MM.1S (cell line): ENCODE data around the gene CEL.

Source experiments
- DNase-seq: peaks from one replicate; pipeline ENCODE4 v3.0.0-alpha.2; 2015
- H2AFZ ChIP-seq: fragments of 300-600 bp; sonication (generic); 2 replicates; pipeline ENCODE4 v1.6.0; 2016; ENCODE audit warnings: antibody characterized with exemption, low read length
- H3F3A ChIP-seq: fragments of 300-600 bp; sonication (generic); 2 replicates; pipeline ENCODE4 v1.6.1; 2016; ENCODE audit warnings: mild to moderate bottlenecking, antibody characterized with exemption, low read length, moderate library complexity, mixed read lengths; ENCODE audit not compliant: insufficient read depth
- H3K27ac ChIP-seq: fragments of 300-600 bp; sonication (generic); 2 replicates; pipeline ENCODE4 v1.5.1; 2016; ENCODE audit warnings: mild to moderate bottlenecking, low read length
- H3K27me3 ChIP-seq: fragments of 300-600 bp; sonication (generic); replicated peaks from 2 replicates; pipeline ENCODE4 v1.6.0; 2016; ENCODE audit warnings: low read length; ENCODE audit not compliant: insufficient read depth
- H3K36me3 ChIP-seq: fragments of 300-600 bp; sonication (generic); replicated peaks from 2 replicates; pipeline ENCODE4 v1.6.1; 2016; ENCODE audit warnings: mild to moderate bottlenecking, low read length, mixed read lengths; ENCODE audit not compliant: insufficient read depth
- H3K4me1 ChIP-seq: fragments of 300-600 bp; sonication (generic); 2 replicates; pipeline ENCODE4 v1.6.1; 2016; ENCODE audit warnings: low read length, mixed read lengths
- H3K4me2 ChIP-seq: fragments of 300-600 bp; sonication (generic); 2 replicates; pipeline ENCODE4 v1.6.0; 2016; ENCODE audit warnings: low read depth, low read length
- H3K4me3 ChIP-seq: fragments of 300-600 bp; sonication (generic); 2 replicates; pipeline ENCODE4 v1.5.1; 2016; ENCODE audit warnings: low read length, mixed read lengths
- H3K79me2 ChIP-seq: fragments of 300-600 bp; sonication (generic); 2 replicates; pipeline ENCODE4 v1.6.1; 2016; ENCODE audit warnings: mixed run types, low read length, mixed read lengths
- H3K9ac ChIP-seq: fragments of 300-600 bp; sonication (generic); 2 replicates; pipeline ENCODE4 v1.6.1; 2016; ENCODE audit warnings: low read length, mixed read lengths
- H3K9me2 ChIP-seq: fragments of 300-600 bp; sonication (generic); replicated peaks from 2 replicates; pipeline ENCODE4 v1.6.1; 2016; ENCODE audit warnings: mild to moderate bottlenecking, low read length, mixed read lengths; ENCODE audit not compliant: insufficient read depth
- H3K9me3 ChIP-seq: fragments of 300-600 bp; sonication (generic); replicated peaks from 2 replicates; pipeline ENCODE4 v1.6.1; 2016; ENCODE audit warnings: mild to moderate bottlenecking, low read length, mixed read lengths; ENCODE audit not compliant: insufficient read depth
- H4K20me1 ChIP-seq: fragments of 300-600 bp; sonication (generic); 2 replicates; pipeline ENCODE4 v1.6.1; 2016; ENCODE audit warnings: mild to moderate bottlenecking, low read length, moderate library complexity, mixed read lengths; ENCODE audit not compliant: insufficient read depth
- EZH2 ChIP-seq: fragments of 300-600 bp; sonication (generic); optimal IDR thresholded peaks from 2 replicates; pipeline ENCODE3; 2017; ENCODE audit warnings: low read depth, mild to moderate bottlenecking, antibody characterized with exemption, low read length, mixed read lengths
- EZH2phosphoT487 ChIP-seq: fragments of 300-600 bp; sonication (generic); IDR thresholded peaks from 2 replicates; pipeline ENCODE4 v1.6.1; 2018; ENCODE audit warnings: antibody characterized with exemption, low read length
- TF ChIP-seq, protein P1 (sequence below): fragments of 300-600 bp; sonication (generic); IDR thresholded peaks from 2 replicates; pipeline ENCODE4 v1.5.1; 2016; ENCODE audit warnings: antibody characterized with exemption, low read length, mixed read lengths

Gene CEL

GRCh38 chr9:133056533-133056932 lies 5.2 kb upstream of the CEL start:
- Histone ChIP-seq H3K4me1 (peaks cover 21% of the 10 kb centered on the region), H3K27me3 (no peaks in the 10 kb centered on the region), H3K79me2 (no peaks in the 10 kb centered on the region), H2AFZ (no peak overlapping the region), H3K9me3 (no peaks in the 10 kb centered on the region), H3K4me3 (no peak overlapping the region), H3K9me2 (no peaks in the 10 kb centered on the region), H3K4me2 (no peak overlapping the region), H4K20me1 (no peaks in the 10 kb centered on the region), H3K27ac (no peak overlapping the region), H3K36me3 (no peaks in the 10 kb centered on the region), H3K9ac (no peak overlapping the region), H3F3A (peaks cover 3% of the 10 kb centered on the region; the same call in 1 of the 2 replicates)
- TF ChIP-seq, protein P1, sequence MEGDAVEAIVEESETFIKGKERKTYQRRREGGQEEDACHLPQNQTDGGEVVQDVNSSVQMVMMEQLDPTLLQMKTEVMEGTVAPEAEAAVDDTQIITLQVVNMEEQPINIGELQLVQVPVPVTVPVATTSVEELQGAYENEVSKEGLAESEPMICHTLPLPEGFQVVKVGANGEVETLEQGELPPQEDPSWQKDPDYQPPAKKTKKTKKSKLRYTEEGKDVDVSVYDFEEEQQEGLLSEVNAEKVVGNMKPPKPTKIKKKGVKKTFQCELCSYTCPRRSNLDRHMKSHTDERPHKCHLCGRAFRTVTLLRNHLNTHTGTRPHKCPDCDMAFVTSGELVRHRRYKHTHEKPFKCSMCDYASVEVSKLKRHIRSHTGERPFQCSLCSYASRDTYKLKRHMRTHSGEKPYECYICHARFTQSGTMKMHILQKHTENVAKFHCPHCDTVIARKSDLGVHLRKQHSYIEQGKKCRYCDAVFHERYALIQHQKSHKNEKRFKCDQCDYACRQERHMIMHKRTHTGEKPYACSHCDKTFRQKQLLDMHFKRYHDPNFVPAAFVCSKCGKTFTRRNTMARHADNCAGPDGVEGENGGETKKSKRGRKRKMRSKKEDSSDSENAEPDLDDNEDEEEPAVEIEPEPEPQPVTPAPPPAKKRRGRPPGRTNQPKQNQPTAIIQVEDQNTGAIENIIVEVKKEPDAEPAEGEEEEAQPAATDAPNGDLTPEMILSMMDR = no peak
- no peak for TF ChIP-seq EZH2
- no peak for TF ChIP-seq EZH2phosphoT487
- DNase-seq = no peak

GRCh38 chr9:133057006-133057405 lies 4.8 kb upstream of the CEL start:
- Histone ChIP-seq H3F3A (peaks cover 3% of the 10 kb centered on the region; the same call in 1 of the 2 replicates), H3K9ac (no peak overlapping the region), H3K9me3 (no peaks in the 10 kb centered on the region), H3K27me3 (no peaks in the 10 kb centered on the region), H3K4me2 (no peak overlapping the region), H3K4me1 (peaks cover 21% of the 10 kb centered on the region), H3K9me2 (no peaks in the 10 kb centered on the region), H3K4me3 (no peak overlapping the region), H4K20me1 (no peaks in the 10 kb centered on the region), H2AFZ (no peak overlapping the region), H3K36me3 (no peaks in the 10 kb centered on the region), H3K79me2 (no peaks in the 10 kb centered on the region), H3K27ac (no peak overlapping the region)
- no peak for DNase-seq
- TF ChIP-seq EZH2phosphoT487 = no peak

DNA sequence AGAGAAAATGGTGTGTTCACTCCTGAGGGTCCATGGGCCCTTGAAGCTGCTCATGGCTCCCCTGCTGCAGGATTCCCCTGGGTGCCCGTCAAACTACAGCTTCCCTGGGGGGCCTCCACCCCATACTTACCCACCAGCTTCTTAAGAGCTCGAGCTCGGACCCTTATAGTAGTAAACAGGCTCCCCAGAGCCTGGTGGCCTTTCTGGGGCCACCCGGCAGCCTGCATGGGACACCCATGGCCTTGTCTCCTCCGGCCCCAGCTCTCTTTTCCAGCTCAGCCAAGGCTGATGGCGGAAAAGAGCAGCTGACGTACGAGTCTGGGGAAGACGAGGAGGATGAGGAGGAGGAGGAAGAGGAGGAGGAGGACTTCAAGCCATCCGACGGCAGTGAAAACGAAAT lies 4.2 kb upstream of the CEL start:
- Histone ChIP-seq H3K4me1 (peaks cover 21% of the 10 kb centered on the region), H3K4me2 (no peak overlapping the region), H3K27me3 (no peaks in the 10 kb centered on the region), H3K9me3 (no peaks in the 10 kb centered on the region), H3K27ac (no peak overlapping the region), H2AFZ (no peak overlapping the region), H3K9ac (no peak overlapping the region), H3K4me3 (no peak overlapping the region), H4K20me1 (no peaks in the 10 kb centered on the region), H3K36me3 (no peaks in the 10 kb centered on the region), H3K79me2 (no peaks in the 10 kb centered on the region), H3K9me2 (no peaks in the 10 kb centered on the region), H3F3A (peaks cover 3% of the 10 kb centered on the region; the same call in 1 of the 2 replicates)
- TF ChIP-seq, protein P1 = no peak
- no peak for TF ChIP-seq EZH2
- no peak for DNase-seq

DNA sequence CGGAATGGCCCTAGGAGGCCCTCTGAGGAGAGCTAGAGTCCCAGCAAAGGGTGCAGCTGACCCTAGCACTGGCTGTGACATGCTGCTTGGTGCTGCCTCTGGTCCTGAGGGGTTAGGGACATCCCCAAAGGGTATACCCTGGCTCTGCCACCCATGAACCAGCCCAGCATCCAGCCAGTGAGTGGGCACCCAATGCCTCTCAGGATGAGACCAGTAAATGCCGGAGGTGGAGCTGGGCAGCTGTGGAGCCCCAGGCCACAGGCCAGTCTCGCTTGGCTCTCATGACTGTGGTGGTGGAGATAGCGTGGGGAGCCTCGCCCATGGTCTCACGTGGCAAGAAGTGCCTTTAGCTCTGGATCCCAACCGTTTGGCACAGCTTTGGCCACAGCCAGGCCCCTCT lies 3.7 kb upstream of the CEL start:
- no peaks in the 10 kb centered on the region for H3K9me2 ChIP-seq
- no peak overlapping the region for H2AFZ ChIP-seq
- no peak overlapping the region for H3K4me2 ChIP-seq
- no peak overlapping the region for H3K27ac ChIP-seq
- no peaks in the 10 kb centered on the region for H3K9me3 ChIP-seq
- H4K20me1 ChIP-seq = no peaks in the 10 kb centered on the region
- no peak for DNase-seq
- H3K36me3 ChIP-seq = no peaks in the 10 kb centered on the region
- peaks cover 21% of the 10 kb centered on the region for H3K4me1 ChIP-seq
- H3K4me3 ChIP-seq = no peak overlapping the region
- H3K9ac ChIP-seq = no peak overlapping the region
- TF ChIP-seq EZH2phosphoT487 = no peak
- no peak for TF ChIP-seq EZH2
- TF ChIP-seq, protein P1 = no peak
- H3F3A ChIP-seq = peaks cover 3% of the 10 kb centered on the region; the same call in 1 of the 2 replicates
- H3K79me2 ChIP-seq = no peaks in the 10 kb centered on the region
- H3K27me3 ChIP-seq = no peaks in the 10 kb centered on the region
